A549 (cell line): ENCODE measurements around the gene ANO6.

Experiments used
- CTCF ChIP-seq: fragments of >200 bp; sonication (Bioruptor Twin); formaldehyde crosslinking; IDR thresholded peaks from 3 replicates; pipeline ENCODE4 v1.5.1; 2016
- E2F6 ChIP-seq: IDR thresholded peaks from 2 replicates; pipeline ENCODE4 v1.6.1; 2012; ENCODE audit warnings: low read depth, borderline replicate concordance
- ELK1 ChIP-seq: fragments of 150-350 bp; IDR thresholded peaks from 2 replicates; pipeline ENCODE4 v1.6.1; 2014; ENCODE audit warnings: low read depth, mild to moderate bottlenecking, low read length
- FOSL2 ChIP-seq, 2 experiments: fragments of 450-650 bp in 1 of 2; fragments of >200 bp in 1 of 2; sonication (Bioruptor Twin) in 1 of 2; formaldehyde crosslinking; IDR thresholded peaks; 2 replicates each; pipeline versions ENCODE4 v1.5.0 to v1.6.1; 2016 to 2020; ENCODE audit warnings: mild to moderate bottlenecking in 1 of 2, moderate library complexity in 1 of 2
- JUN ChIP-seq, 2 experiments: fragments of >200 bp; sonication (Bioruptor Twin); formaldehyde crosslinking; IDR thresholded peaks; 2 replicates in 1 of 2; 3 replicates in 1 of 2; pipeline ENCODE4 v1.6.1; 2016 to 2017
- MYC ChIP-seq: IDR thresholded peaks from 2 replicates; pipeline ENCODE4 v1.6.1; 2012; ENCODE audit warnings: mild to moderate bottlenecking, inconsistent platforms, low read length, improper control_type of control experiment, borderline replicate concordance
- RARB ChIP-seq: fragments of 250-450 bp; sonication (Bioruptor Pico); IDR thresholded peaks from 2 replicates; pipeline ENCODE4 v1.8.0; 2021; ENCODE audit warnings: mild to moderate bottlenecking, moderate library complexity
- SMC3 ChIP-seq: fragments of >200 bp; sonication (Bioruptor Twin); formaldehyde crosslinking; IDR thresholded peaks from 3 replicates; pipeline ENCODE4 v1.6.1; 2018; ENCODE audit warnings: inconsistent platforms
- USF2 ChIP-seq: fragments of 450-650 bp; IDR thresholded peaks from 2 replicates; pipeline ENCODE4 v1.6.1; 2014; ENCODE audit warnings: antibody characterized with exemption

- TF ChIP-seq MYC: no peak
- no peak for TF ChIP-seq CTCF
- TF ChIP-seq SMC3: no peak
- TF ChIP-seq USF2: no peak
- no peak for TF ChIP-seq RARB (CRISPR knock-in tag)
- no peak for TF ChIP-seq E2F6
- no peak for TF ChIP-seq JUN (IDR thresholded peaks at IDR 0.05)
- no peak for TF ChIP-seq ELK1
- TF ChIP-seq FOSL2 (IDR thresholded peaks at IDR 0.05): no peak
- TF ChIP-seq FOSL2 (CRISPR knock-in tag; IDR thresholded peaks at IDR 0.05): no peak
Measured at GRCh38 chr12:45285717-45286116, 69.8 kb downstream of the ANO6 start.
